H9 (cell line): ENCODE measurements around the gene BANP. TPM values are rescaled to one million over a fixed set of nuclear protein-coding genes. Genes with fewer than 3 reads are reported as not detected.

Experiments used
- DNase-seq: peaks from one replicate; pipeline ENCODE4 v3.0.0-alpha.2; 2017
- H2AFZ ChIP-seq: one replicate; pipeline ENCODE4 v1.6.1; 2013; ENCODE audit warnings: mild to moderate bottlenecking, low read length, control low read depth, moderate library complexity
- H2AK5ac ChIP-seq: 2 replicates; pipeline ENCODE4 v1.6.1; 2013; ENCODE audit warnings: low read length, control low read depth, mixed read lengths; ENCODE audit not compliant: insufficient read length
- H2BK120ac ChIP-seq: one replicate; pipeline ENCODE4 v1.6.1; 2013; ENCODE audit warnings: low read depth, mild to moderate bottlenecking, low read length, control low read depth, inconsistent platforms; ENCODE audit not compliant: poor library complexity, severe bottlenecking
- H2BK12ac ChIP-seq: 2 replicates; pipeline ENCODE4 v1.6.1; 2013; ENCODE audit warnings: low read length, control low read depth, mixed read lengths, low read depth; ENCODE audit not compliant: insufficient read length
- H2BK15ac ChIP-seq: 2 replicates; pipeline ENCODE4 v1.6.1; 2013; ENCODE audit warnings: low read depth, low read length, control low read depth
- H2BK20ac ChIP-seq: one replicate; pipeline ENCODE4 v1.6.1; 2013; ENCODE audit warnings: low read depth, mild to moderate bottlenecking, low read length, control low read depth, inconsistent platforms; ENCODE audit not compliant: poor library complexity, severe bottlenecking
- H2BK5ac ChIP-seq: 2 replicates; pipeline ENCODE4 v1.6.1; 2013; ENCODE audit warnings: low read length, control low read depth, mixed read lengths; ENCODE audit not compliant: insufficient read length
- H3K14ac ChIP-seq: 2 replicates; pipeline ENCODE4 v1.6.1; 2013; ENCODE audit warnings: low read length, control low read depth; ENCODE audit not compliant: insufficient read depth
- H3K18ac ChIP-seq: 2 replicates; pipeline ENCODE4 v1.6.1; 2013; ENCODE audit warnings: low read depth, mild to moderate bottlenecking, mixed read lengths, low read length, control low read depth; ENCODE audit not compliant: insufficient read length
- H3K23ac ChIP-seq: 2 replicates; pipeline ENCODE4 v1.6.1; 2013; ENCODE audit warnings: low read length, control low read depth, mixed read lengths, low read depth; ENCODE audit not compliant: insufficient read length
- H3K23me2 ChIP-seq: 2 replicates; pipeline ENCODE4 v1.6.1; 2013; ENCODE audit warnings: low read depth, mild to moderate bottlenecking, mixed read lengths, low read length, control low read depth; ENCODE audit not compliant: insufficient read length, poor library complexity, severe bottlenecking
- H3K27ac ChIP-seq: 2 replicates; pipeline ENCODE4 v1.5.1; 2013; ENCODE audit warnings: low read length, control low read depth, mixed read lengths, low read depth; ENCODE audit not compliant: insufficient read length
- H3K27me3 ChIP-seq: 2 replicates; pipeline ENCODE4 v1.6.1; 2013; ENCODE audit warnings: low read length, control low read depth, inconsistent platforms; ENCODE audit not compliant: insufficient read depth
- H3K4ac ChIP-seq: 2 replicates; pipeline ENCODE4 v1.6.1; 2013; ENCODE audit warnings: low read depth, mild to moderate bottlenecking, control low read depth, inconsistent platforms, low read length, moderate library complexity
- H3K4me1 ChIP-seq: 2 replicates; pipeline ENCODE4 v1.6.1; 2013; ENCODE audit warnings: low read length, control low read depth, inconsistent platforms; ENCODE audit not compliant: insufficient read depth
- H3K4me2 ChIP-seq: 2 replicates; pipeline ENCODE4 v1.6.1; 2013; ENCODE audit warnings: low read length, control low read depth, mixed read lengths; ENCODE audit not compliant: insufficient read length, insufficient read depth
- H3K56ac ChIP-seq: 2 replicates; pipeline ENCODE4 v1.6.1; 2013; ENCODE audit warnings: low read depth, mild to moderate bottlenecking, mixed read lengths, low read length, control low read depth; ENCODE audit not compliant: insufficient read length
- H3K79me1 ChIP-seq: 2 replicates; pipeline ENCODE4 v1.6.1; 2013; ENCODE audit warnings: low read depth, mild to moderate bottlenecking, moderate library complexity, low read length, control low read depth, inconsistent platforms; ENCODE audit not compliant: insufficient read depth, poor library complexity, severe bottlenecking
- H3K79me2 ChIP-seq: 2 replicates; pipeline ENCODE4 v1.6.1; 2013; ENCODE audit warnings: low read length, control low read depth, inconsistent platforms; ENCODE audit not compliant: insufficient read depth
- H3K9ac ChIP-seq: 2 replicates; pipeline ENCODE4 v1.6.1; 2013; ENCODE audit warnings: low read length, control low read depth, mixed read lengths; ENCODE audit not compliant: insufficient read length; ENCODE audit errors: extremely low read depth
- H3K9me3 ChIP-seq: one replicate; pipeline ENCODE4 v1.6.1; 2013; ENCODE audit warnings: low read depth, low read length, inconsistent platforms; ENCODE audit not compliant: control insufficient read depth
- H3T11ph ChIP-seq: one replicate; pipeline ENCODE4 v1.6.1; 2013; ENCODE audit warnings: mild to moderate bottlenecking, low read length, control low read depth, inconsistent platforms
- H4K20me1 ChIP-seq: one replicate; pipeline ENCODE4 v1.6.1; 2013; ENCODE audit not compliant: control insufficient read depth, insufficient read length, insufficient read depth
- H4K5ac ChIP-seq: 2 replicates; pipeline ENCODE4 v1.6.1; 2013; ENCODE audit warnings: low read depth, mild to moderate bottlenecking, mixed read lengths, low read length, control low read depth; ENCODE audit not compliant: insufficient read length
- H4K8ac ChIP-seq: replicated peaks from 2 replicates; pipeline ENCODE4 v1.6.1; 2013; ENCODE audit warnings: low read length, control low read depth, mixed read lengths, low read depth; ENCODE audit not compliant: insufficient read length
- H4K91ac ChIP-seq: 2 replicates; pipeline ENCODE4 v1.6.1; 2013; ENCODE audit warnings: low read depth, mild to moderate bottlenecking, moderate library complexity, mixed read lengths, low read length, control low read depth; ENCODE audit not compliant: insufficient read length
- H3K27ac Mint-ChIP-seq, 3 experiments: 2 replicates in 2 of 3; 3 replicates in 1 of 3; pipeline ENCODE4 v1.8.0; 2020 to 2021; ENCODE audit warnings: mixed read lengths in 3 of 3, mild to moderate bottlenecking in 1 of 3, moderate library complexity in 1 of 3
- H3K27me3 Mint-ChIP-seq: 2 replicates; pipeline ENCODE4 v1.8.0; 2021; ENCODE audit warnings: low read depth, mild to moderate bottlenecking, moderate library complexity, mixed read lengths
- H3K36me3 Mint-ChIP-seq, 3 experiments: 2 replicates in 2 of 3; 3 replicates in 1 of 3; pipeline ENCODE4 v1.8.0; 2020 to 2021; ENCODE audit warnings: low read depth in 3 of 3, mixed read lengths in 3 of 3; ENCODE audit not compliant: insufficient read depth in 1 of 3
- H3K4me1 Mint-ChIP-seq, 2 experiments: 2 replicates each; pipeline ENCODE4 v1.8.0; 2020; ENCODE audit warnings: mixed read lengths in 2 of 2
- H3K4me3 Mint-ChIP-seq, 2 experiments: 2 replicates in 1 of 2; 3 replicates in 1 of 2; pipeline ENCODE4 v1.8.0; 2020 to 2021; ENCODE audit warnings: mild to moderate bottlenecking in 2 of 2, mixed read lengths in 2 of 2, moderate library complexity in 1 of 2
- H3K9me3 Mint-ChIP-seq, 2 experiments: 2 replicates in 1 of 2; 3 replicates in 1 of 2; pipeline ENCODE4 v1.8.0; 2020; ENCODE audit warnings: mild to moderate bottlenecking in 2 of 2, mixed read lengths in 2 of 2, moderate library complexity in 1 of 2
- WGBS: extraction: QIAGEN DNeasy Blood & Tissue Kit; methylation state at CpG from one replicate; pipeline ENCODE4 v1.1.7; 2013; ENCODE audit warnings: missing lambda C conversion rate, low lambda C conversion rate, mixed read lengths; ENCODE audit not compliant: insufficient read length; ENCODE audit errors: extremely low coverage; 5-methylcytosine and 5-hydroxymethylcytosine counted together
- total RNA-seq: library from RNA; stranded (reverse); gene quantifications from 2 replicates; pipeline ENCODE4 v1.2.1, GENCODE V29; 2021
- TF ChIP-seq, protein P1 (sequence below): fragments of 200-600 bp; sonication (generic); conservative IDR thresholded peaks from 3 replicates; pipeline ENCODE4 v1.8.0; 2021; ENCODE audit warnings: antibody characterized with exemption, mild to moderate bottlenecking

Gene BANP
- total RNA-seq, 1 experiment from 2014 or later = 24.9 TPM

DNA sequence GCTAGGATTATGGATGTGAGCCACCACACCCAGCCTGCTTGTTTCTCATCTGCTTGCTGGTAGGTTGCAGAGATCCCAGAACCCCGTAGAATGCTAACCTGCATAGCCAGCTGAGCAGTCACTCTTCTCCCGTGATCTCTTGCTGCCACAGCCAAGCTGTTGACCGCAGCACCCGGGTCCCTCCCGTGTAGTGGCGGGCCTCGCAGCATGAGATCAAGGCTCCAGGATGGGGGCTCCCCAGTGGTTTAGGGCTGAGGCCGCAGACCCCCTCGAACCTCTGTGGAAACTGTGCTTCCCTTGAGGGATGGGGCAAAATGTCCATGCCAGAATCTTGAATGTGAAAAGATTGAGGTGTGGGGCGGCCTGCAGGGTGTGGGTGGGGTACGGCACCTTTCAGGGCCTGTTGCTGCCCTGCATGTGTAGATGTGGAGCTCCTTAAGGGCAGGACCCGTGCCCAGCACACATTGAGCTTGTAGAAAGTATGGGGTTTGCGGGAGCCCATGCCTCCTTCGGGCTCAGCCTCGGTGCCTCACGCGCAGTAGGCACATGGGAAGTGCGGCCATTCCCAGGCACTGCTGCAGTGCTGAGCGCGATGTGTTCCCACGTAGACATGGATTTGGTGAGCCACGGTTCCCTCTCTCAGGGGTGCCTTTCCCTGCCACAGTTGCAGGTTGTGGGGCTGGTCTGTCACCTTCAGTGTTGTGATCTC, 99.9 kb downstream of the BANP start:
- no peaks in the 10 kb centered on the region for H3K79me1 ChIP-seq
- H3K23me2 ChIP-seq = no peaks in the 10 kb centered on the region
- H3K4me2 ChIP-seq = no peak overlapping the region
- H2BK15ac ChIP-seq = no peak overlapping the region
- no peaks in the 10 kb centered on the region for H3K9me3 ChIP-seq
- no peak overlapping the region for H2BK120ac ChIP-seq
- peaks cover 10 to 37% (median 11%) of the 10 kb centered on the region in 3 experiments; a peak in 6 of 7 replicates for H3K36me3 Mint-ChIP-seq
- no peak overlapping the region for H2BK12ac ChIP-seq
- H3K27ac ChIP-seq = no peak overlapping the region
- H2AFZ ChIP-seq = no peak overlapping the region
- H3K14ac ChIP-seq = no peak overlapping the region
- TF ChIP-seq, protein P1, sequence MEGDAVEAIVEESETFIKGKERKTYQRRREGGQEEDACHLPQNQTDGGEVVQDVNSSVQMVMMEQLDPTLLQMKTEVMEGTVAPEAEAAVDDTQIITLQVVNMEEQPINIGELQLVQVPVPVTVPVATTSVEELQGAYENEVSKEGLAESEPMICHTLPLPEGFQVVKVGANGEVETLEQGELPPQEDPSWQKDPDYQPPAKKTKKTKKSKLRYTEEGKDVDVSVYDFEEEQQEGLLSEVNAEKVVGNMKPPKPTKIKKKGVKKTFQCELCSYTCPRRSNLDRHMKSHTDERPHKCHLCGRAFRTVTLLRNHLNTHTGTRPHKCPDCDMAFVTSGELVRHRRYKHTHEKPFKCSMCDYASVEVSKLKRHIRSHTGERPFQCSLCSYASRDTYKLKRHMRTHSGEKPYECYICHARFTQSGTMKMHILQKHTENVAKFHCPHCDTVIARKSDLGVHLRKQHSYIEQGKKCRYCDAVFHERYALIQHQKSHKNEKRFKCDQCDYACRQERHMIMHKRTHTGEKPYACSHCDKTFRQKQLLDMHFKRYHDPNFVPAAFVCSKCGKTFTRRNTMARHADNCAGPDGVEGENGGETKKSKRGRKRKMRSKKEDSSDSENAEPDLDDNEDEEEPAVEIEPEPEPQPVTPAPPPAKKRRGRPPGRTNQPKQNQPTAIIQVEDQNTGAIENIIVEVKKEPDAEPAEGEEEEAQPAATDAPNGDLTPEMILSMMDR = no peak
- no peak overlapping the region for H3K18ac ChIP-seq
- no peak overlapping the region for H4K91ac ChIP-seq
- no peak overlapping the region for H2AK5ac ChIP-seq
- H3K56ac ChIP-seq = no peak overlapping the region
- DNase-seq = no peak
- H3K4me1 Mint-ChIP-seq = peaks cover 7 to 8% of the 10 kb centered on the region in 2 experiments; a peak in 2 of 4 replicates
- no peaks in the 10 kb centered on the region for H3K4me1 ChIP-seq
- H2BK20ac ChIP-seq = no peak overlapping the region
- H3T11ph ChIP-seq = no peak overlapping the region
- H3K23ac ChIP-seq = no peak overlapping the region
- no peak overlapping the region for H4K5ac ChIP-seq
- H3K27ac Mint-ChIP-seq = no peak overlapping the region
- H3K9ac ChIP-seq = no peak overlapping the region
- H2BK5ac ChIP-seq = no peak overlapping the region
- no peak overlapping the region for H3K4me3 Mint-ChIP-seq
- H4K20me1 ChIP-seq = no peaks in the 10 kb centered on the region
- H3K27me3 Mint-ChIP-seq = no peaks in the 10 kb centered on the region
- H3K4ac ChIP-seq = no peak overlapping the region
- no CpG with 5 or more reads among the region's 22 CpGs for WGBS
- H3K9me3 Mint-ChIP-seq = no peaks in the 10 kb centered on the region
- H3K79me2 ChIP-seq = no peaks in the 10 kb centered on the region
- H4K8ac ChIP-seq = no peak overlapping the region
- no peaks in the 10 kb centered on the region for H3K27me3 ChIP-seq
